HT1080 (cell line): ENCODE data around the gene FBRS. TPM values are rescaled to one million over a fixed set of nuclear protein-coding genes. Genes with fewer than 3 reads are reported as not detected.
"Not testable (repeated sequence)": the region's sequence is repeated elsewhere in the genome, so short reads cannot be mapped to it uniquely, and the experiment has no call there.

Experiments used
- DNase-seq: peaks from one replicate; pipeline ENCODE4 v3.0.0-alpha.2; 2015; ENCODE audit warnings: low read depth
- small RNA-seq: library from RNA; depleted of rRNA; stranded (forward); fragments of <200 nt; gene quantifications from one replicate; pipeline ENCODE3, GENCODE V24; 2014
- total RNA-seq: library from RNA; depleted of rRNA; stranded (reverse); fragments of >200 nt; shearing (Covaris generic); gene quantifications from 2 replicates; pipeline ENCODE4 v1.2.3, GENCODE V29; 2014; rRNA removed

FBRS gene
- total RNA-seq, 1 experiment from 2014 or later = 20.0 TPM

- DNase-seq = peak; percentile 96
Observed at GRCh38 chr16:30698139-30698815, 40.0 kb downstream of the FBRS start.

- DNase-seq = peak; percentile 78
Observed at GRCh38 chr16:30698816-30699614, 40.8 kb downstream of the FBRS start, which contains the start of gene SRCAP. TSS of gene SRCAP (plus strand) at chr16:30699171. CDS start at chr16:30700825, 1,654 bp downstream.

- no peak for DNase-seq
Observed at GRCh38 chr16:30699615-30700099, 41.4 kb downstream of the FBRS start.

- no peak for DNase-seq
Observed at GRCh38 chr16:30700491-30700890, 42.3 kb downstream of the FBRS start.

- DNase-seq = no peak
Observed at GRCh38 chr16:30700971-30701370, 42.7 kb downstream of the FBRS start.

GRCh38 chr16:30703071-30703470, 44.8 kb downstream of the FBRS start:
- not testable (repeated sequence) for DNase-seq

GRCh38 chr16:30703971-30704370, 45.7 kb downstream of the FBRS start:
- DNase-seq = no peak

GRCh38 chr16:30706046-30706445, 47.8 kb downstream of the FBRS start:
- DNase-seq = no peak

GRCh38 chr16:30710971-30711370, 52.7 kb downstream of the FBRS start:
- no peak for DNase-seq

- DNase-seq = no peak
Observed at GRCh38 chr16:30711712-30712111, 53.5 kb downstream of the FBRS start.

GRCh38 chr16:30715750-30716445, 57.7 kb downstream of the FBRS start:
- DNase-seq = peak; percentile 46

- no peak for DNase-seq
Observed at GRCh38 chr16:30720086-30720485, 61.9 kb downstream of the FBRS start.

Small RNA genes within 50 kb of the gene (small RNA-seq; reads per million reads assigned to genes)
- gene AC093249.1 (not detected), gene RNU6-1043P (not detected), gene RNU6-416P (not detected), gene SNORA30 (5.2 reads per million, percentile 89 among the genes with 10 or more reads in this experiment)

Other genes starting within 250 kb of the FBRS start
- 47.1 and 71.1 TPM in 2 replicates for gene DCTPP1, start 228.4 kb upstream of the FBRS start, total RNA-seq
- 6.8 and 8.2 TPM in 2 replicates for gene SEPHS2, start 212.6 kb upstream of the FBRS start, total RNA-seq
- not detected in 2 replicates for gene ITGAL, start 185.7 kb upstream of the FBRS start, total RNA-seq
- 67.2 and 76.7 TPM in 2 replicates for gene ZNF768, start 131.9 kb upstream of the FBRS start, total RNA-seq
- gene ZNF747, start 123.6 kb upstream of the FBRS start, total RNA-seq = 7.3 and 9.5 TPM in 2 replicates
- 4.4 and 4.9 TPM in 2 replicates for gene ZNF764, start 100.1 kb upstream of the FBRS start, total RNA-seq
- gene ZNF688, start 86.7 kb upstream of the FBRS start, total RNA-seq = 6.5 and 7.2 TPM in 2 replicates
- 5.4 and 7.7 TPM in 2 replicates for gene ZNF785, start 72.7 kb upstream of the FBRS start, total RNA-seq
- gene ZNF689, start 48.0 kb upstream of the FBRS start, total RNA-seq = 9.5 and 10.6 TPM in 2 replicates
- 11.0 and 26.6 TPM in 2 replicates for gene PRR14, start 7.5 kb upstream of the FBRS start, total RNA-seq
- 17.3 and 22.9 TPM in 2 replicates for gene SRCAP, start 40.7 kb downstream of the FBRS start, total RNA-seq
- gene PHKG2, start 90.0 kb downstream of the FBRS start, total RNA-seq = 24.8 and 25.7 TPM in 2 replicates
- gene CFAP119, start 103.6 kb downstream of the FBRS start, total RNA-seq = 5.7 and 5.9 TPM in 2 replicates
- 96.2 and 104 TPM in 2 replicates for gene RNF40, start 103.9 kb downstream of the FBRS start, total RNA-seq
- gene ZNF629, start 128.8 kb downstream of the FBRS start, total RNA-seq = 14.5 and 15.9 TPM in 2 replicates
- gene BCL7C, start 235.6 kb downstream of the FBRS start, total RNA-seq = 42.5 and 56.2 TPM in 2 replicates
- not detected in 2 replicates for gene CTF1, start 238.2 kb downstream of the FBRS start, total RNA-seq